Endodermal cell (in vitro differentiated cells): ENCODE data around the gene MOBP. TPM values are rescaled to one million over a fixed set of nuclear protein-coding genes. Genes with fewer than 3 reads are reported as not detected.

Experiments
- DNase-seq: peaks from one replicate; pipeline ENCODE4 v3.0.0-alpha.2; 2017
- H3K27ac ChIP-seq: 2 replicates; pipeline ENCODE4 v1.5.1; 2013; ENCODE audit warnings: mild to moderate bottlenecking, low read depth, low read length, moderate library complexity
- H3K27me3 ChIP-seq: 2 replicates; pipeline ENCODE4 v1.6.1; 2013; ENCODE audit warnings: mild to moderate bottlenecking, low read length, moderate library complexity; ENCODE audit not compliant: insufficient read depth, control insufficient read depth, poor library complexity, severe bottlenecking
- H3K36me3 ChIP-seq: 2 replicates; pipeline ENCODE4 v1.7.0; 2013; ENCODE audit warnings: mild to moderate bottlenecking, low read length, moderate library complexity; ENCODE audit not compliant: control insufficient read depth, insufficient read depth
- H3K4me1 ChIP-seq: one replicate; pipeline ENCODE4 v1.7.0; 2013; ENCODE audit warnings: low read length; ENCODE audit not compliant: control insufficient read depth, insufficient read depth
- H3K4me3 ChIP-seq: 2 replicates; pipeline ENCODE4 v1.5.1; 2013; ENCODE audit warnings: mild to moderate bottlenecking, low read length, moderate library complexity
- H3K9ac ChIP-seq: 2 replicates; pipeline ENCODE4 v1.6.1; 2013; ENCODE audit warnings: mild to moderate bottlenecking, low read length, moderate library complexity; ENCODE audit not compliant: poor library complexity, severe bottlenecking; ENCODE audit errors: extremely low read depth
- H3K9me3 ChIP-seq: 2 replicates; pipeline ENCODE4 v1.6.1; 2013; ENCODE audit warnings: mild to moderate bottlenecking, low read length, moderate library complexity; ENCODE audit not compliant: control insufficient read depth
- H3K27ac Mint-ChIP-seq: 2 replicates; pipeline ENCODE4 v1.8.0; 2020; ENCODE audit warnings: mixed read lengths
- H3K27me3 Mint-ChIP-seq: 2 replicates; pipeline ENCODE4 v1.8.0; 2021; ENCODE audit warnings: mild to moderate bottlenecking, mixed read lengths; ENCODE audit not compliant: insufficient read depth
- H3K36me3 Mint-ChIP-seq: 2 replicates; pipeline ENCODE4 v1.8.0; 2020; ENCODE audit warnings: low read depth, mixed read lengths
- H3K4me1 Mint-ChIP-seq: 2 replicates; pipeline ENCODE4 v1.8.0; 2020; ENCODE audit warnings: mixed read lengths
- H3K4me3 Mint-ChIP-seq: 2 replicates; pipeline ENCODE4 v1.8.0; 2020; ENCODE audit warnings: mild to moderate bottlenecking, moderate library complexity, mixed read lengths
- H3K9me3 Mint-ChIP-seq: 2 replicates; pipeline ENCODE4 v1.8.0; 2020; ENCODE audit warnings: mild to moderate bottlenecking, mixed read lengths
- WGBS, 2 experiments: methylation state at CpG; one replicate each; pipeline versions ENCODE4 v1.1.5 to v1.1.7; 2013; ENCODE audit warnings: missing lambda C conversion rate in 2 of 2, mixed read lengths in 1 of 2; ENCODE audit not compliant: insufficient coverage in 1 of 2, insufficient read length in 1 of 2; 5-methylcytosine and 5-hydroxymethylcytosine counted together
- total RNA-seq, 2 donors: library from RNA; stranded (reverse); fragmentation: NEBNext Ultra II Directional in 1 of 2; extraction: Animal tissue kit (Norgen Biotek cat#: 25700) in 1 of 2; gene quantifications; 2 replicates in 1 of 2; 3 replicates in 1 of 2; pipeline ENCODE4 v1.2.1, GENCODE V29; 2021
- TF ChIP-seq, protein P1 (sequence below): fragments of 200-600 bp; sonication (generic); conservative IDR thresholded peaks from 2 replicates; pipeline ENCODE4 v1.5.0; 2021; ENCODE audit warnings: antibody characterized with exemption, mild to moderate bottlenecking

Gene MOBP
- total RNA-seq, 2 donors from 2014 or later, result 2.1 to 7.0 TPM

DNA sequence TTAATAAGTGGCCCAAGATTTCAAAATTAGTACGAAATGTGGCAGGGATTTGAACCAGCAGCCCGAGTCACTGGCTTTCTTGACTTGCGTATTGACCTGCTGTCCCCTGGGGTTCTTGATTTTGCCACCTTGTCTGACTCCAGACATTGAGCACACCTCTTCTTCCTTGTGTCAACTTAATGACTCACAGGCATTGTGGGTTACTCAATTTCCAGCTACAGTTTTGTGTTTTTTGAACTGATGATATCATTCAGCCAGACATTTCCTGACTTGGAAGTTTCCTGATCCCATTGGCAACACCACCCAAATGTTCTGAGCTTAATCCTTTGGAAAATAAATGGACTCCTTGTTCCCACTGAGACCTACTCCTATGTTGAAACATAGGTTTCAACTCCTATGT lies 64.2 kb downstream of the MOBP start:
- peaks cover 8% of the 10 kb centered on the region for H3K4me1 Mint-ChIP-seq
- Histone ChIP-seq H3K9me3 (no peaks in the 10 kb centered on the region), H3K27ac (no peak overlapping the region), H3K9ac (no peak overlapping the region), H3K4me1 (no peaks in the 10 kb centered on the region), H3K4me3 (no peak overlapping the region), H3K36me3 (no peaks in the 10 kb centered on the region), H3K27me3 (no peaks in the 10 kb centered on the region)
- no peak overlapping the region for H3K27ac Mint-ChIP-seq
- peaks cover 4% of the 10 kb centered on the region for H3K36me3 Mint-ChIP-seq
- TF ChIP-seq, protein P1, sequence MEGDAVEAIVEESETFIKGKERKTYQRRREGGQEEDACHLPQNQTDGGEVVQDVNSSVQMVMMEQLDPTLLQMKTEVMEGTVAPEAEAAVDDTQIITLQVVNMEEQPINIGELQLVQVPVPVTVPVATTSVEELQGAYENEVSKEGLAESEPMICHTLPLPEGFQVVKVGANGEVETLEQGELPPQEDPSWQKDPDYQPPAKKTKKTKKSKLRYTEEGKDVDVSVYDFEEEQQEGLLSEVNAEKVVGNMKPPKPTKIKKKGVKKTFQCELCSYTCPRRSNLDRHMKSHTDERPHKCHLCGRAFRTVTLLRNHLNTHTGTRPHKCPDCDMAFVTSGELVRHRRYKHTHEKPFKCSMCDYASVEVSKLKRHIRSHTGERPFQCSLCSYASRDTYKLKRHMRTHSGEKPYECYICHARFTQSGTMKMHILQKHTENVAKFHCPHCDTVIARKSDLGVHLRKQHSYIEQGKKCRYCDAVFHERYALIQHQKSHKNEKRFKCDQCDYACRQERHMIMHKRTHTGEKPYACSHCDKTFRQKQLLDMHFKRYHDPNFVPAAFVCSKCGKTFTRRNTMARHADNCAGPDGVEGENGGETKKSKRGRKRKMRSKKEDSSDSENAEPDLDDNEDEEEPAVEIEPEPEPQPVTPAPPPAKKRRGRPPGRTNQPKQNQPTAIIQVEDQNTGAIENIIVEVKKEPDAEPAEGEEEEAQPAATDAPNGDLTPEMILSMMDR, result no peak
- no peak overlapping the region for H3K4me3 Mint-ChIP-seq
- no peaks in the 10 kb centered on the region for H3K27me3 Mint-ChIP-seq
- DNase-seq, result no peak
- WGBS, 2 experiments, result 89 to 95% methylated on average over 3 of the region's 3 CpGs
- H3K9me3 Mint-ChIP-seq, result peaks cover 1% of the 10 kb centered on the region

DNA sequence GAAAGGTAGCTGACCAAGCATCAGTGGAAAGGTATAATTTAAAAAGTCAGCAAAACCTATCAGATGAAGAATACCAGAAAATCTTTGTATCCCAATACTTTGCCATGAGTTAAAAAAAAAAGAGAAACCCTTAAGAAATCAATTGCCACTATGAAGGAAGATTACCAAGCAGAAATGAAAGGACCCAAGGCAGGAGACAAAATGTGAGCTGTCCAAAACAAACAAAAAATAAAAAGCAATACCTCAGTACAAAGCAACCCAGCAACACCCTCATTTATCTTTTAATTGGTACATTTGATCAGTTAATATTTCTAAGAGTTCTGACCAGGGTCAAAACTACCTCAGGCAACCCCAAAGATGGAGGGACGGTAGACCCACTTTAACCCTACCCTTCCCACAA lies 65.3 kb downstream of the MOBP start:
- Histone ChIP-seq H3K9ac (no peak overlapping the region), H3K36me3 (no peaks in the 10 kb centered on the region), H3K9me3 (no peaks in the 10 kb centered on the region), H3K4me3 (no peak overlapping the region), H3K4me1 (no peaks in the 10 kb centered on the region), H3K27me3 (no peaks in the 10 kb centered on the region), H3K27ac (no peak overlapping the region)
- peaks cover 2% of the 10 kb centered on the region for H3K9me3 Mint-ChIP-seq
- no peak overlapping the region for H3K4me3 Mint-ChIP-seq
- peaks cover 8% of the 10 kb centered on the region for H3K4me1 Mint-ChIP-seq
- TF ChIP-seq, protein P1, result no peak
- no peaks in the 10 kb centered on the region for H3K36me3 Mint-ChIP-seq
- H3K27ac Mint-ChIP-seq, result no peak overlapping the region
- no peaks in the 10 kb centered on the region for H3K27me3 Mint-ChIP-seq
- DNase-seq, result no peak
- WGBS, 2 experiments, result 100% methylated on average over 1 of the region's 1 CpG; no CpG with 5 or more reads in 1 of the 2 experiments

DNA sequence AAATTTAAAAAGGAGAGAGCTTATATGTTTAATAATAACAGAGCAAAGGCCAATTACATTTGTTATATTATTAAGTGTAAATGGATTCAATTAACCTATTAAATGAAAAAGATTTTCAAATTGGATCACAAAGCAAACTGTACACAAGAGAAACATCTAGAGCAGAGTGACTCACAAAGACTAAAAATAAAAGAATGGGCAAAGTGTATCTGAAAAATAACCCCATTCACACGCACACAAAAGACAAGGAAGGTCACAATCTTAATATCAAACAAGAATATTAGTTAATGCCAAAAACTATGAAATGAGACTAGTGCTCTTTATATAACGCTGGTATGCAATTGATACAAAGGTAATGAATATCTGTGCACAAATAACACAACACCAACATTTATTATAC lies 65.7 kb downstream of the MOBP start:
- H3K27me3 ChIP-seq, result no peaks in the 10 kb centered on the region
- 100% methylated on average over 1 of the region's 2 CpGs; no CpG with 5 or more reads in 1 of the 2 experiments for WGBS, 2 experiments
- no peak for DNase-seq
- H3K36me3 Mint-ChIP-seq, result no peaks in the 10 kb centered on the region
- H3K9me3 Mint-ChIP-seq, result peaks cover 2% of the 10 kb centered on the region
- no peaks in the 10 kb centered on the region for H3K36me3 ChIP-seq
- H3K4me1 ChIP-seq, result no peaks in the 10 kb centered on the region
- no peak overlapping the region for H3K4me3 Mint-ChIP-seq
- H3K4me3 ChIP-seq, result no peak overlapping the region
- no peaks in the 10 kb centered on the region for H3K27me3 Mint-ChIP-seq
- no peak overlapping the region for H3K27ac ChIP-seq
- TF ChIP-seq, protein P1, result no peak
- H3K9me3 ChIP-seq, result no peaks in the 10 kb centered on the region
- no peak overlapping the region for H3K27ac Mint-ChIP-seq
- H3K9ac ChIP-seq, result no peak overlapping the region
- H3K4me1 Mint-ChIP-seq, result peaks cover 8% of the 10 kb centered on the region
